ENCODE data around the gene CRYAA. TPM values are rescaled to one million over a fixed set of nuclear protein-coding genes. Genes with fewer than 3 reads are reported as not detected.

Gene CRYAA
- polyA plus RNA-seq, 2 of the 4 experiments (the other 2 are of a cell fraction): not detected

DNA sequence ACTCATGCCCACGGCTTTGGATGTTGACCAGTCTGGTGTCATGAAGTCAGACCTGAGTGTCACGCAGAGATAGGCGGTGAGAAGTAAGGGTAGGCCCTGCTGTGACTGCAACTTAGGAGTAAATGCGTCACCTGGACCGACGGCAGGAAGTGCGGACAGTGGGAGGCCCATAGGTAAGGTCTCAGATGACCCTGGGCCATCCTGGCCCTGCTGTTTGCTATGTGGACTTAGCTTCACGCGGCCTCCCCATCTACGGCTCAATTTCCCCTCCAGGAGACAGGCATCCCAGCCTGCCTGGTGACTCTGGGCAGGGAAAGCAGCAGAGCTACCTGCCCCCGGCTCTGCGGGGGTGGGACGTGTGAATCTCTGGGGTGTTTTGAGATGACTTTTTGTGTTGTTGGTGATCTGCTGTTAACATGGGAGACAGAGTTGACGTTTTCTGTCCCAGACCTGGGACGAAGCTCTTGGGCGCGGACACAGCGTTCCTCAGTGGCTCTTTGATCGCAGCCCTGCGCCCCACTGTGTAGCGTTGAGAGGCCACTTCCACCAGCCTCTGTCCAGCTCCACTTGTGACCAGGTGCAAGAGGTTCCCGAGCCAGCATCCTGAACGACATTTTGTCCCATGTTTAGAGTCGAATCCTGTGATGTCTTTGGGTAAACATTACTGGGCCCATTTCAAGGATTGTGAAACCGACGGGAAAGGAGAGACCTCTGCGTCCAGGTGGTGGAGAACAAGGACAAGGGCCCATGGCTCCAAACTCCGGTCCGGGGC is 39.9 kb downstream of the CRYAA start:
- Histone ChIP-seq H3K4me2 (peak overlapping the region; percentile 72; the same call in 1 of the 3 replicates), H3K9me3 (no peaks in the 10 kb centered on the region), H3K27ac (peak overlapping the region; percentile 88 to 91), H3K4me1 (peaks cover 22% of the 10 kb centered on the region), H3K4me3 (no peak overlapping the region)
- WGBS (ENCODE audit: missing lambda C conversion rate): 95% methylated on average over 24 of the region's 29 CpGs
- ATAC-seq: no peak
- ChIA-PET POLR2A (no interaction called here), CTCF (no interaction called here)
- DNase-seq (ENCODE audit: low read depth in 1 of 2, low spot score in 1 of 2): no peak
- no peak for FAIRE-seq
- TF ChIP-seq RAD21 (conservative IDR thresholded peaks at IDR 0.05 in 1 of 2, IDR thresholded peaks at IDR 0.05 in 1 of 2) (no peak), HOXA7 (CRISPR knock-in tag; IDR thresholded peaks at IDR 0.05) (no peak), MYC (IDR thresholded peaks at IDR 0.05; ENCODE audit: borderline replicate concordance, low read length) (no peak)

GRCh38 chr21:43209575-43210453 is 41.0 kb downstream of the CRYAA start:
- peak; percentile 98 to 99 for ATAC-seq

More at GRCh38 chr21:43209575-43210453, 41.0 kb downstream of the CRYAA start:
- ChIA-PET CTCF (interaction anchor here (1.5 kb wide), 1 partner anchor 122 kb away, joined by 5 read pairs; no protein-coding TSS in a partner anchor), POLR2A (no interaction called here)
- FAIRE-seq (no peak), DNase-seq (ENCODE audit: low read depth in 1 of 2, low spot score in 1 of 2) (peak; percentile 66 to 85)
- WGBS (ENCODE audit: missing lambda C conversion rate): 19% methylated on average over 14 of the region's 36 CpGs
- Histone ChIP-seq H3K27ac (peak overlapping the region; percentile 88 to 91), H3K4me1 (peaks cover 22% of the 10 kb centered on the region), H3K9me3 (no peaks in the 10 kb centered on the region), H3K4me3 (no peak overlapping the region), H3K4me2 (peak overlapping the region; percentile 72)
- TF ChIP-seq MAX (IDR thresholded peaks at IDR 0.05) (peak; percentile 77; the same call in 1 of the 2 replicates), JUNB (IDR thresholded peaks at IDR 0.05) (peak; percentile 53), CHD4 (IDR thresholded peaks at IDR 0.05; ENCODE audit: borderline replicate concordance) (no peak), NFE2L2 (conservative IDR thresholded peaks at IDR 0.05; ENCODE audit: low read length) (no peak), JUN (IDR thresholded peaks at IDR 0.05) (peak in 1 of 2 experiments; percentile 36; a peak in 2 of 5 replicates), KDM5A (IDR thresholded peaks at IDR 0.05) (no peak), TP53 (CRISPR knock-in tag; IDR thresholded peaks at IDR 0.05) (no peak), FOSL2 (IDR thresholded peaks at IDR 0.05) (peak; percentile 38; the same call in 1 of the 2 replicates), FOSL2 (CRISPR knock-in tag; IDR thresholded peaks at IDR 0.05) (peak; percentile 81), E2F6 (IDR thresholded peaks at IDR 0.05; ENCODE audit: borderline replicate concordance, low read depth) (peak; percentile 77; the same call in 1 of the 2 replicates), RARB (CRISPR knock-in tag; IDR thresholded peaks at IDR 0.05) (no peak), EHF (CRISPR knock-in tag; IDR thresholded peaks at IDR 0.05) (no peak), PHF8 (IDR thresholded peaks at IDR 0.05; ENCODE audit: borderline replicate concordance, low read depth) (no peak), MAZ (IDR thresholded peaks at IDR 0.05; ENCODE audit: borderline replicate concordance, low read depth, low read length) (no peak), EP300 (IDR thresholded peaks at IDR 0.05) (peak in 1 of 2 experiments; percentile 50; a peak in 1 of 5 replicates), RAD21 (conservative IDR thresholded peaks at IDR 0.05 in 1 of 2, IDR thresholded peaks at IDR 0.05 in 1 of 2) (peak in 1 of 2 experiments; percentile 29; a peak in 1 of 5 replicates)
- TF ChIP-seq, protein P1, sequence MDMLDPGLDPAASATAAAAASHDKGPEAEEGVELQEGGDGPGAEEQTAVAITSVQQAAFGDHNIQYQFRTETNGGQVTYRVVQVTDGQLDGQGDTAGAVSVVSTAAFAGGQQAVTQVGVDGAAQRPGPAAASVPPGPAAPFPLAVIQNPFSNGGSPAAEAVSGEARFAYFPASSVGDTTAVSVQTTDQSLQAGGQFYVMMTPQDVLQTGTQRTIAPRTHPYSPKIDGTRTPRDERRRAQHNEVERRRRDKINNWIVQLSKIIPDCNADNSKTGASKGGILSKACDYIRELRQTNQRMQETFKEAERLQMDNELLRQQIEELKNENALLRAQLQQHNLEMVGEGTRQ (IDR thresholded peaks at IDR 0.05): peak; percentile 18; the same call in 1 of the 2 replicates
- TF ChIP-seq, protein P2, sequence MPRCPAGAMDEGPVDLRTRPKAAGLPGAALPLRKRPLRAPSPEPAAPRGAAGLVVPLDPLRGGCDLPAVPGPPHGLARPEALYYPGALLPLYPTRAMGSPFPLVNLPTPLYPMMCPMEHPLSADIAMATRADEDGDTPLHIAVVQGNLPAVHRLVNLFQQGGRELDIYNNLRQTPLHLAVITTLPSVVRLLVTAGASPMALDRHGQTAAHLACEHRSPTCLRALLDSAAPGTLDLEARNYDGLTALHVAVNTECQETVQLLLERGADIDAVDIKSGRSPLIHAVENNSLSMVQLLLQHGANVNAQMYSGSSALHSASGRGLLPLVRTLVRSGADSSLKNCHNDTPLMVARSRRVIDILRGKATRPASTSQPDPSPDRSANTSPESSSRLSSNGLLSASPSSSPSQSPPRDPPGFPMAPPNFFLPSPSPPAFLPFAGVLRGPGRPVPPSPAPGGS (IDR thresholded peaks at IDR 0.05): no peak

Measured in A549 (cell line).